ENCODE data around the gene ACTN3. TPM values are rescaled to one million over a fixed set of nuclear protein-coding genes. Genes with fewer than 3 reads are reported as not detected.

Gene ACTN3
- polyA plus RNA-seq, 3 donors = not detected

GRCh38 chr11:66612458-66612857, 65.8 kb downstream of the ACTN3 start:
- Histone ChIP-seq H3K9me3 (replicated peaks in 1 of 2; ENCODE audit: control insufficient read depth in 1 of 2, insufficient read depth in 1 of 2, low read length in 2 of 2) (no peaks in the 10 kb centered on the region), H3K27ac (ENCODE audit: low read depth in 1 of 2, low read length in 2 of 2) (no peak overlapping the region), H3K27me3 (ENCODE audit: control insufficient read depth in 2 of 2, insufficient read depth in 2 of 2, low read length in 2 of 2) (no peaks in the 10 kb centered on the region), H3K4me3 (replicated peaks in 1 of 3; ENCODE audit: low read depth in 2 of 3, low read length in 3 of 3) (no peak overlapping the region), H3K4me1 (ENCODE audit: control insufficient read depth in 1 of 2, insufficient read depth in 2 of 2, low read length in 2 of 2) (peaks cover 13 to 24% of the 10 kb centered on the region in 2 donors), H3K9ac (ENCODE audit: insufficient read depth, low read length, poor library complexity, severe bottlenecking) (no peak overlapping the region), H4K20me1 (ENCODE audit: insufficient read depth, low read length) (peaks cover 7% of the 10 kb centered on the region), H2AFZ (ENCODE audit: insufficient read depth, low read depth, low read length, poor library complexity, severe bottlenecking) (no peak overlapping the region), H3K4me2 (replicated peaks; ENCODE audit: extremely low read depth, low read length, poor library complexity, severe bottlenecking) (no peak overlapping the region), H3K36me3 (replicated peaks in 1 of 2; ENCODE audit: control insufficient read depth in 1 of 2, insufficient read depth in 2 of 2, low read length in 2 of 2) (no peaks in the 10 kb centered on the region), H3K79me2 (ENCODE audit: insufficient read depth, low read length) (peaks cover 23% of the 10 kb centered on the region)
- TF ChIP-seq, protein P1, sequence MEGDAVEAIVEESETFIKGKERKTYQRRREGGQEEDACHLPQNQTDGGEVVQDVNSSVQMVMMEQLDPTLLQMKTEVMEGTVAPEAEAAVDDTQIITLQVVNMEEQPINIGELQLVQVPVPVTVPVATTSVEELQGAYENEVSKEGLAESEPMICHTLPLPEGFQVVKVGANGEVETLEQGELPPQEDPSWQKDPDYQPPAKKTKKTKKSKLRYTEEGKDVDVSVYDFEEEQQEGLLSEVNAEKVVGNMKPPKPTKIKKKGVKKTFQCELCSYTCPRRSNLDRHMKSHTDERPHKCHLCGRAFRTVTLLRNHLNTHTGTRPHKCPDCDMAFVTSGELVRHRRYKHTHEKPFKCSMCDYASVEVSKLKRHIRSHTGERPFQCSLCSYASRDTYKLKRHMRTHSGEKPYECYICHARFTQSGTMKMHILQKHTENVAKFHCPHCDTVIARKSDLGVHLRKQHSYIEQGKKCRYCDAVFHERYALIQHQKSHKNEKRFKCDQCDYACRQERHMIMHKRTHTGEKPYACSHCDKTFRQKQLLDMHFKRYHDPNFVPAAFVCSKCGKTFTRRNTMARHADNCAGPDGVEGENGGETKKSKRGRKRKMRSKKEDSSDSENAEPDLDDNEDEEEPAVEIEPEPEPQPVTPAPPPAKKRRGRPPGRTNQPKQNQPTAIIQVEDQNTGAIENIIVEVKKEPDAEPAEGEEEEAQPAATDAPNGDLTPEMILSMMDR (IDR thresholded peaks at IDR 0.05) = no peak
- Mint-ChIP-seq H3K27ac (no peak overlapping the region), H3K36me3 (no peaks in the 10 kb centered on the region), H3K4me1 (peaks cover 19% of the 10 kb centered on the region), H3K9me3 (peaks cover 0 to 3% (median 0%) of the 10 kb centered on the region in 7 donors), H3K4me3 (no peak overlapping the region), H3K27me3 (ENCODE audit: low read depth in 3 of 3) (peaks cover 0 to 2% (median 2%) of the 10 kb centered on the region in 3 donors)
- WGBS (ENCODE audit: insufficient coverage) = no CpG with 5 or more reads among the region's 1 CpG
- no peak for DNase-seq
- intact Hi-C loops (cut with micrococcal nuclease) = no loop called here

Other genes with a start within 250 kb of the ACTN3 start
- gene CD248, start 229.9 kb upstream of the ACTN3 start, polyA plus RNA-seq = under 1 TPM in 2 of 3 donors, not detected in 1; 0.05 to 0.13 TPM
- gene RIN1, start 210.5 kb upstream of the ACTN3 start, polyA plus RNA-seq = 10 to 100 TPM in 1 of 3 donors, 1 to 10 TPM in 2; 6.1 to 15.4 (median 7.6) TPM
- 10 to 100 TPM; 49.0 to 65.2 (median 62.0) TPM for gene BRMS1, start 201.8 kb upstream of the ACTN3 start, polyA plus RNA-seq
- 1 to 10 TPM in 2 of 3 donors, under 1 TPM in 1; 0.75 to 1.7 (median 1.7) TPM for gene B4GAT1, start 199.3 kb upstream of the ACTN3 start, polyA plus RNA-seq
- gene SLC29A2, start 175.1 kb upstream of the ACTN3 start, polyA plus RNA-seq = 1 to 10 TPM in 1 of 3 donors, under 1 TPM in 1, not detected in 1; 0.11 to 1.3 TPM
- not detected for gene NPAS4, start 125.9 kb upstream of the ACTN3 start, polyA plus RNA-seq
- 10 to 100 TPM; 14.7 to 64.6 (median 59.6) TPM for gene MRPL11, start 108.1 kb upstream of the ACTN3 start, polyA plus RNA-seq
- 10 to 100 TPM; 11.3 to 13.2 (median 12.6) TPM for gene PELI3, start 80.0 kb upstream of the ACTN3 start, polyA plus RNA-seq
- gene DPP3, start 66.5 kb upstream of the ACTN3 start, polyA plus RNA-seq = 10 to 100 TPM; 22.4 to 37.0 (median 26.7) TPM
- gene BBS1, start 36.3 kb upstream of the ACTN3 start, polyA plus RNA-seq = 1 to 10 TPM; 1.3 to 8.5 (median 3.5) TPM
- 10 to 100 TPM; 10.9 to 14.0 (median 11.9) TPM for gene ZDHHC24, start 855 bp upstream of the ACTN3 start, polyA plus RNA-seq
- 1 to 10 TPM; 1.5 to 3.5 (median 2.3) TPM for gene CTSF, start 21.7 kb downstream of the ACTN3 start, polyA plus RNA-seq
- not detected for gene CCDC87, start 46.2 kb downstream of the ACTN3 start, polyA plus RNA-seq
- gene CCS, start 46.3 kb downstream of the ACTN3 start, polyA plus RNA-seq = 10 to 100 TPM; 26.9 to 67.9 (median 37.0) TPM
- gene RBM14, start 69.7 kb downstream of the ACTN3 start, polyA plus RNA-seq = 10 to 100 TPM; 21.9 to 46.7 (median 42.6) TPM
- gene RBM4, start 91.8 kb downstream of the ACTN3 start, polyA plus RNA-seq = 100 to 1,000 TPM; 112 to 153 (median 153) TPM
- 10 to 100 TPM in 2 of 3 donors, 1 to 10 TPM in 1; 7.8 to 14.3 (median 11.2) TPM for gene RBM4B, start 131.0 kb downstream of the ACTN3 start, polyA plus RNA-seq
- gene SPTBN2, start 182.3 kb downstream of the ACTN3 start, polyA plus RNA-seq = not detected